ENCODE results near the gene PWWP2B. TPM values are rescaled to one million over a fixed set of nuclear protein-coding genes. Genes with fewer than 3 reads are reported as not detected.

Gene PWWP2B
- total and polyA plus RNA-seq, 2 of the 4 experiments (the other 2 are of a cell fraction): 1.7 to 2.2 TPM

GRCh38 chr10:132415956-132416355 lies 19.0 kb downstream of the PWWP2B start:
- H3K9me1 ChIP-seq (ENCODE audit: insufficient read depth, low read length): peaks cover 9% of the 10 kb centered on the region
- H4K5ac ChIP-seq (ENCODE audit: low read depth, low read length): no peak overlapping the region
- no peak for TF ChIP-seq ELK1 (IDR thresholded peaks at IDR 0.05; ENCODE audit: borderline replicate concordance, low read depth, low read length)
- H3K4me1 ChIP-seq (ENCODE audit: control insufficient read depth, insufficient read depth, low read length): peaks cover 1% of the 10 kb centered on the region; the same call in 1 of the 2 replicates
- H3K9me3 ChIP-seq (ENCODE audit: control insufficient read depth, insufficient read depth, low read length): no peaks in the 10 kb centered on the region
- no peak overlapping the region for H3K4me2 ChIP-seq (ENCODE audit: low read depth, low read length)
- H2BK20ac ChIP-seq (ENCODE audit: low read depth, low read length): no peak overlapping the region
- H4K8ac ChIP-seq (ENCODE audit: low read depth in 2 of 2, low read length in 2 of 2): no peak overlapping the region
- H2AFZ ChIP-seq (replicated peaks; ENCODE audit: low read length, poor library complexity): peak overlapping the region; percentile 43
- H2BK15ac ChIP-seq (ENCODE audit: low read depth, low read length): no peak overlapping the region
- 84% methylated on average over 7 of the region's 22 CpGs; no CpG with 5 or more reads in 1 of the 2 experiments for WGBS, 2 experiments (ENCODE audit: extremely low coverage in 2 of 2, insufficient read length in 1 of 2)
- no peaks in the 10 kb centered on the region for H3K36me3 ChIP-seq (ENCODE audit: control insufficient read depth, insufficient read depth, low read length)
- no peak overlapping the region for H2BK120ac ChIP-seq (ENCODE audit: low read depth, low read length)
- ATAC-seq (ENCODE audit: low read depth): no peak
- intact Hi-C loops (cut with micrococcal nuclease): no loop called here
- no peak overlapping the region for H3K18ac ChIP-seq (ENCODE audit: low read depth, low read length)
- H3K23ac ChIP-seq (ENCODE audit: low read depth, low read length): no peak overlapping the region
- H3K4ac ChIP-seq (ENCODE audit: low read depth, low read length): no peak overlapping the region
- in situ Hi-C loops (cut with MboI; ENCODE audit: low sequenced_read_pairs): no loop called here
- no peak overlapping the region for H2BK5ac ChIP-seq (ENCODE audit: low read depth, low read length, poor library complexity, severe bottlenecking)
- ChIA-PET CTCF (no interaction called here), POLR2A (ENCODE audit: unreplicated experiment) (no interaction called here)
- H4K91ac ChIP-seq (ENCODE audit: insufficient read depth, low read depth, low read length): no peak overlapping the region
- H3K79me1 ChIP-seq (ENCODE audit: low read depth in 1 of 2, low read length in 2 of 2): peaks cover 0 to 11% of the 10 kb centered on the region in 2 experiments; a peak in 2 of 4 replicates
- BruUV-seq (replicated peaks): no TSS peak
- no peak for DNase-seq
- no peak overlapping the region for H2AK5ac ChIP-seq (ENCODE audit: low read depth, low read length)
- dilution Hi-C loops (cut with HindIII; ENCODE audit: low sequenced_read_pairs, unreplicated experiment): no loop called here
- no peak overlapping the region for H3K56ac ChIP-seq (ENCODE audit: extremely low read depth, insufficient read depth, low read length)
- H3K27me3 ChIP-seq (ENCODE audit: control insufficient read depth, insufficient read depth, low read length): no peaks in the 10 kb centered on the region
- H3K27ac ChIP-seq (ENCODE audit: insufficient read depth, low read length): no peak overlapping the region
- peaks cover 12% of the 10 kb centered on the region for H4K20me1 ChIP-seq (ENCODE audit: insufficient read depth, low read length)
- H3K14ac ChIP-seq (replicated peaks; ENCODE audit: low read depth, low read length): no peak overlapping the region
- no peak overlapping the region for H2AK9ac ChIP-seq (replicated peaks; ENCODE audit: low read depth, low read length, poor library complexity)
- no peak overlapping the region for H3K9ac ChIP-seq (ENCODE audit: low read depth, low read length)
- no peak overlapping the region for H3K4me3 ChIP-seq (ENCODE audit: insufficient read depth, low read depth, low read length)

Measured in IMR-90 (cell line).